Measurements from ENCODE around the gene NNMT. TPM values are rescaled to one million over a fixed set of nuclear protein-coding genes. Genes with fewer than 3 reads are reported as not detected.

Gene NNMT
- total and polyA plus RNA-seq, 2 donors (not counting 1 experiment from before 2014, with no cell fraction given): not detected

DNA sequence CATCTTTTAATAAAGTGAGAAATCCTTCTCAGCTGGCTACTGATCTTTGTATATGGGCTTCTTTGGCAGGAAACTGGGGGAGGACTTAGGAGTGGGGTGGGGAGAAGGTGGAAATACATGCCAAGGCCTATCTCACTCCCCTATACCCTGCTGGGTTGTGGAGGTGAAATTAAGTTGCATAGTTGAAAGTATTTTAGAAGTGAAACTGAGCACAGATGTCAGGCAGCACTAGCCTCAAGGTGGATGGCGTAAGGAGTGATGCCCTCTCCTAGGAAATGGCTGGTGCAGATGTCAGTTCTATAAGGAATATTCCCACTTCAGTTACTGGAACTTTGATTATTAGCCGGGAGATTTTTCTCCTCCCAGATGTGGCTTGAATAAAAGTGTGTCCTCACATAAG lies 46.3 kb downstream of the NNMT start:
- Mint-ChIP-seq H3K4me1 (peaks cover 11% of the 10 kb centered on the region), H3K4me3 (no peak overlapping the region), H3K27me3 (peaks cover 7% of the 10 kb centered on the region), H3K27ac (no peak overlapping the region), H3K9me3 (ENCODE audit: insufficient read depth) (no peaks in the 10 kb centered on the region)
- peaks cover 0 to 8% (median 4%) of the 10 kb centered on the region in 4 experiments for H3K27me3 ChIP-seq (replicated peaks in 1 of 4; ENCODE audit: control extremely low read depth in 1 of 4, control insufficient read depth in 3 of 4, insufficient read depth in 4 of 4, low read length in 3 of 4)
- H3K4me2 ChIP-seq (replicated peaks; ENCODE audit: low read depth, low read length, poor library complexity, severe bottlenecking): no peak overlapping the region
- ATAC-seq (ENCODE audit: low read depth): no peak
- H3K4me1 ChIP-seq (ENCODE audit: control insufficient read depth in 2 of 2, insufficient read depth in 2 of 2, low read length in 2 of 2): peaks cover 6 to 11% of the 10 kb centered on the region in 2 donors
- H3K27ac ChIP-seq (ENCODE audit: low read length in 2 of 2): no peak overlapping the region
- no peak for TF ChIP-seq EZH2 (IDR thresholded peaks at IDR 0.05; ENCODE audit: borderline replicate concordance, insufficient read depth, low read depth, low read length, poor library complexity, severe bottlenecking)
- TF ChIP-seq, protein P1, sequence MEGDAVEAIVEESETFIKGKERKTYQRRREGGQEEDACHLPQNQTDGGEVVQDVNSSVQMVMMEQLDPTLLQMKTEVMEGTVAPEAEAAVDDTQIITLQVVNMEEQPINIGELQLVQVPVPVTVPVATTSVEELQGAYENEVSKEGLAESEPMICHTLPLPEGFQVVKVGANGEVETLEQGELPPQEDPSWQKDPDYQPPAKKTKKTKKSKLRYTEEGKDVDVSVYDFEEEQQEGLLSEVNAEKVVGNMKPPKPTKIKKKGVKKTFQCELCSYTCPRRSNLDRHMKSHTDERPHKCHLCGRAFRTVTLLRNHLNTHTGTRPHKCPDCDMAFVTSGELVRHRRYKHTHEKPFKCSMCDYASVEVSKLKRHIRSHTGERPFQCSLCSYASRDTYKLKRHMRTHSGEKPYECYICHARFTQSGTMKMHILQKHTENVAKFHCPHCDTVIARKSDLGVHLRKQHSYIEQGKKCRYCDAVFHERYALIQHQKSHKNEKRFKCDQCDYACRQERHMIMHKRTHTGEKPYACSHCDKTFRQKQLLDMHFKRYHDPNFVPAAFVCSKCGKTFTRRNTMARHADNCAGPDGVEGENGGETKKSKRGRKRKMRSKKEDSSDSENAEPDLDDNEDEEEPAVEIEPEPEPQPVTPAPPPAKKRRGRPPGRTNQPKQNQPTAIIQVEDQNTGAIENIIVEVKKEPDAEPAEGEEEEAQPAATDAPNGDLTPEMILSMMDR (IDR thresholded peaks at IDR 0.05): no peak
- no peak overlapping the region for H3K4me3 ChIP-seq (ENCODE audit: control extremely low read depth in 1 of 5, extremely low read depth in 1 of 5, insufficient read depth in 1 of 5, low read depth in 2 of 5, low read length in 4 of 5)
- no peaks in the 10 kb centered on the region for H3K79me2 ChIP-seq (ENCODE audit: control insufficient read depth, insufficient read depth, low read length)
- H3K36me3 ChIP-seq (replicated peaks in 1 of 2; ENCODE audit: control extremely low read depth in 1 of 2, control insufficient read depth in 1 of 2, extremely low read depth in 1 of 2, insufficient read depth in 2 of 2, low read length in 1 of 2): no peaks in the 10 kb centered on the region
- ChIA-PET CTCF (no interaction called here), POLR2A (no interaction called here)
- no peaks in the 10 kb centered on the region for H4K20me1 ChIP-seq (ENCODE audit: control insufficient read depth, insufficient read depth, low read length, poor library complexity, severe bottlenecking)
- no peak overlapping the region for H2AFZ ChIP-seq (ENCODE audit: insufficient read depth, low read depth, low read length, poor library complexity, severe bottlenecking)
- peaks cover 0 to 5% (median 3%) of the 10 kb centered on the region in 3 donors for H3K9me3 ChIP-seq (ENCODE audit: control extremely low read depth in 1 of 3, control insufficient read depth in 2 of 3, insufficient read depth in 1 of 3, low read length in 2 of 3)
- 60% methylated on average over 1 of the region's 2 CpGs for WGBS (ENCODE audit: insufficient coverage)
- intact Hi-C loops (cut with micrococcal nuclease): loop anchor here (10.0 kb wide), 1 partner anchor 1932 kb away; no protein-coding TSS in a partner anchor
- no peak for DNase-seq
- no peak overlapping the region for H3K9ac ChIP-seq (ENCODE audit: low read length)

DNA sequence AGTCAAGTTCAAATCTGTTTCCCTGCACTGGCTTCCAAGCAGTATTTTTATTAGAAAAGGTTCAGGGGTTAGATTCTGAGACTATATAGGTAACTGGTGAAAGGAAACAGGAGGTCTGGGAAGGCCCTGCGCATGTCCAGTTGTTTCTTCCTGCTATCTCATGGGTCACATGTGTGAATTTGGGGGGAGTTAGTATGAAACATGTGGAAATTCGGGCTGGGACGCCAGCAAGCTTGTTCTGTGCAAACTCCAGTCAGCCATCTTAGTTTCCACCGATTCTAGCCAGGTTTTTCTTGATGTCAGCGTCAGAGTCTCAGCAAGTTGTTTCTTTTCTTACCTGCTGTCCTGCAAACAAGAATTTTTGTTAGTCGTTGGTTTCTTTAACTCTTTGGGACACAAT lies 46.8 kb downstream of the NNMT start:
- POLR2A ChIA-PET: no interaction called here
- H3K27ac Mint-ChIP-seq: no peak overlapping the region
- no peak overlapping the region for H3K4me2 ChIP-seq (replicated peaks; ENCODE audit: low read depth, low read length, poor library complexity, severe bottlenecking)
- H3K27me3 ChIP-seq (replicated peaks in 1 of 4; ENCODE audit: control extremely low read depth in 1 of 4, control insufficient read depth in 3 of 4, insufficient read depth in 4 of 4, low read length in 3 of 4): peaks cover 0 to 8% (median 4%) of the 10 kb centered on the region in 4 experiments
- no peaks in the 10 kb centered on the region for H3K79me2 ChIP-seq (ENCODE audit: control insufficient read depth, insufficient read depth, low read length)
- H3K9me3 ChIP-seq (ENCODE audit: control extremely low read depth in 1 of 3, control insufficient read depth in 2 of 3, insufficient read depth in 1 of 3, low read length in 2 of 3): peaks cover 0 to 5% (median 3%) of the 10 kb centered on the region in 3 donors
- peaks cover 6 to 11% of the 10 kb centered on the region in 2 donors for H3K4me1 ChIP-seq (ENCODE audit: control insufficient read depth in 2 of 2, insufficient read depth in 2 of 2, low read length in 2 of 2)
- H3K4me1 Mint-ChIP-seq: peaks cover 11% of the 10 kb centered on the region
- H3K4me3 Mint-ChIP-seq: no peak overlapping the region
- H4K20me1 ChIP-seq (ENCODE audit: control insufficient read depth, insufficient read depth, low read length, poor library complexity, severe bottlenecking): no peaks in the 10 kb centered on the region
- no peaks in the 10 kb centered on the region for H3K36me3 ChIP-seq (replicated peaks in 1 of 2; ENCODE audit: control extremely low read depth in 1 of 2, control insufficient read depth in 1 of 2, extremely low read depth in 1 of 2, insufficient read depth in 2 of 2, low read length in 1 of 2)
- ATAC-seq (ENCODE audit: low read depth) (no peak), DNase-seq (no peak)
- peaks cover 4% of the 10 kb centered on the region for H3K27me3 Mint-ChIP-seq
- H3K9me3 Mint-ChIP-seq (ENCODE audit: insufficient read depth): no peaks in the 10 kb centered on the region
- WGBS (ENCODE audit: insufficient coverage): 97% methylated on average over 5 of the region's 6 CpGs
- no peak overlapping the region for H3K27ac ChIP-seq (ENCODE audit: low read length in 2 of 2)
- no peak overlapping the region for H3K9ac ChIP-seq (ENCODE audit: low read length)
- TF ChIP-seq, protein P1 (IDR thresholded peaks at IDR 0.05): no peak
- no peak for TF ChIP-seq EZH2 (IDR thresholded peaks at IDR 0.05; ENCODE audit: borderline replicate concordance, insufficient read depth, low read depth, low read length, poor library complexity, severe bottlenecking)
- no peak overlapping the region for H3K4me3 ChIP-seq (ENCODE audit: control extremely low read depth in 1 of 5, extremely low read depth in 1 of 5, insufficient read depth in 1 of 5, low read depth in 2 of 5, low read length in 4 of 5)
- no peak overlapping the region for H2AFZ ChIP-seq (ENCODE audit: insufficient read depth, low read depth, low read length, poor library complexity, severe bottlenecking)
- CTCF ChIA-PET: no interaction called here
- intact Hi-C loops (cut with micrococcal nuclease): loop anchor here (10.0 kb wide), 1 partner anchor 1932 kb away; no protein-coding TSS in a partner anchor

All from B cell (primary cell).